RWPE1 (cell line): ENCODE measurements around the gene LAMC1.

ENCODE experiments used
- CTCF ChIA-PET: fragments of 350-600 bp; sonication (Branson Sonifier 250); formaldehyde crosslinking; extraction: SDS; loops from one replicate; lab custom pipeline; 2021; lab: Yijun Ruan, JAX
- POLR2A ChIA-PET: fragments of 400-600 bp; formaldehyde crosslinking; extraction: SDS; loops from one replicate; lab custom pipeline; 2020; ENCODE audit warnings: antibody characterized with exemption; ENCODE audit not compliant: low non-redundant PET; lab: Yijun Ruan, JAX
- DNase-seq: peaks from one replicate; pipeline ENCODE4 v3.0.0; 2012; ENCODE audit warnings: low spot score
- H3K27ac ChIP-seq: fragments of 450-650 bp; 2 replicates; pipeline ENCODE4 v1.5.1; 2017
- TF ChIP-seq, protein P1 (sequence below): fragments of 450-650 bp; conservative IDR thresholded peaks from 2 replicates; pipeline ENCODE4 v1.5.1; 2017; ENCODE audit warnings: low read depth, mild to moderate bottlenecking

The LAMC1 gene

DNA sequence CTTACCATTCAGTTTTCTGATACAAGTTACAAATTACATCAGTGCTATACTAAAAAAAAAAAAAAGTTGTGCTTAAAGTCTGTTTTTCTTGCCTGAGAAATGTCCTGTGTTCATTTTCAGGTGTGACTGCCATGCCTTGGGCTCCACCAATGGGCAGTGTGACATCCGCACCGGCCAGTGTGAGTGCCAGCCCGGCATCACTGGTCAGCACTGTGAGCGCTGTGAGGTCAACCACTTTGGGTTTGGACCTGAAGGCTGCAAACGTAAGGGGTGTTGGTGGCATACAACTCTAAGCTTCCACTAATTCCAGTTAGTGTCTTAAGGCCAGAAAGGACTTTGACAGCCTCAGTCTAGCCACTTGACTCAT lies 102.8 kb downstream of the LAMC1 start:
- ChIA-PET POLR2A (no interaction called here), CTCF (no interaction called here)
- H3K27ac ChIP-seq: no peak overlapping the region
- DNase-seq: no peak
- TF ChIP-seq, protein P1, sequence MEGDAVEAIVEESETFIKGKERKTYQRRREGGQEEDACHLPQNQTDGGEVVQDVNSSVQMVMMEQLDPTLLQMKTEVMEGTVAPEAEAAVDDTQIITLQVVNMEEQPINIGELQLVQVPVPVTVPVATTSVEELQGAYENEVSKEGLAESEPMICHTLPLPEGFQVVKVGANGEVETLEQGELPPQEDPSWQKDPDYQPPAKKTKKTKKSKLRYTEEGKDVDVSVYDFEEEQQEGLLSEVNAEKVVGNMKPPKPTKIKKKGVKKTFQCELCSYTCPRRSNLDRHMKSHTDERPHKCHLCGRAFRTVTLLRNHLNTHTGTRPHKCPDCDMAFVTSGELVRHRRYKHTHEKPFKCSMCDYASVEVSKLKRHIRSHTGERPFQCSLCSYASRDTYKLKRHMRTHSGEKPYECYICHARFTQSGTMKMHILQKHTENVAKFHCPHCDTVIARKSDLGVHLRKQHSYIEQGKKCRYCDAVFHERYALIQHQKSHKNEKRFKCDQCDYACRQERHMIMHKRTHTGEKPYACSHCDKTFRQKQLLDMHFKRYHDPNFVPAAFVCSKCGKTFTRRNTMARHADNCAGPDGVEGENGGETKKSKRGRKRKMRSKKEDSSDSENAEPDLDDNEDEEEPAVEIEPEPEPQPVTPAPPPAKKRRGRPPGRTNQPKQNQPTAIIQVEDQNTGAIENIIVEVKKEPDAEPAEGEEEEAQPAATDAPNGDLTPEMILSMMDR: no peak

DNA sequence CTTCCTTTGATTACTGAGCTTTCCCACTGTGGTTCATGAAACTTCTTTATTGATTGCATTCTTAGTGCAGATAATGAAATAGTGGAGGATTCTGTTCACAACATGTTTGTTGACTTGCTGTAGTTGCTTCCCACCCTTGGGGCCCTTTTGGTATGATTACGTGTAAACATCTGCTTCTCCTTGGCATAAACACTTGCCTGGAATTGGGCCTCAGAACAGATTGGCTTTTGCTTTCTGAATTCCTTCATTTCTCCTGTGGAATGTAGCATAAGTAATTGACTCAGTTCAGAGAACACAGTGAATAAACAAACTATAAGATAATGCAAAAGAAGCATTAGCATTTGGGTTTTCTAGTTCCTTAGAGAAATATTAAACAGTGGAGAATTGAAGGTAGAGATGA lies 103.3 kb downstream of the LAMC1 start:
- POLR2A ChIA-PET: no interaction called here
- H3K27ac ChIP-seq: no peak overlapping the region
- CTCF ChIA-PET: interaction anchor here (0.7 kb wide), 1 partner anchor 1549 kb away, joined by 3 read pairs; no protein-coding TSS in a partner anchor
- TF ChIP-seq, protein P1: no peak
- no peak for DNase-seq

DNA sequence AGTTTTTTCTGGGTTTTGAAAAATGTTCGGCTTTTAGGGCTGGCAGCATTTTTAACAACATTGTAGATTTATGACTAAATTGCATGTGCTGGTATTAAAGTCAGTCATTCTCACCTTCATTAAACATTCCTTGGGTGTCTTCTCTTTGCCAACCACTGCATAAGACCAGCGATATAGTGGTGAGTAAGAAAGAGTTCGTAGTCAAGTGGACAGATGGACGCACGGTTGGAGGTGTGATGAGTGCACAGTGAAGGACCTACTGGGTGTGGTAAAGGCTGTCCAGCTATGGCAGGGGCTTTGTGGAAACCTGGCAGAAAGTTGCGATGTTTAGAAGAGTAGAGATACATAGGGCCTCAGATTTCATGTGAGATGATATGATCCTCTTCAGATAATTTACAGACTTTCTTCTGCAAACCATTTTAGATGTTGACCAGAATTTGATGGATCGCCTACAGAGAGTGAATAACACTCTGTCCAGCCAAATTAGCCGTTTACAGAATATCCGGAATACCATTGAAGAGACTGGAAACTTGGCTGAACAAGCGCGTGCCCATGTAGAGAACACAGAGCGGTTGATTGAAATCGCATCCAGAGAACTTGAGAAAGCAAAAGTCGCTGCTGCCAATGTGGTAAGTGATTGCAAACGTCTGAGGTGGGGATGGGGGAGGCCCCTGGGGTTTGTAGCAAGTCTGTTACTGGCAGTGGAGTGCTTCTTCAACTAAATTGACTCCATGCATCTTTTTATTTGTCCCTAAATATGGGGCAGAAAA lies 106.9 kb downstream of the LAMC1 start:
- DNase-seq: no peak
- CTCF ChIA-PET: no interaction called here
- TF ChIP-seq, protein P1: no peak
- H3K27ac ChIP-seq: no peak overlapping the region
- POLR2A ChIA-PET: no interaction called here

DNA sequence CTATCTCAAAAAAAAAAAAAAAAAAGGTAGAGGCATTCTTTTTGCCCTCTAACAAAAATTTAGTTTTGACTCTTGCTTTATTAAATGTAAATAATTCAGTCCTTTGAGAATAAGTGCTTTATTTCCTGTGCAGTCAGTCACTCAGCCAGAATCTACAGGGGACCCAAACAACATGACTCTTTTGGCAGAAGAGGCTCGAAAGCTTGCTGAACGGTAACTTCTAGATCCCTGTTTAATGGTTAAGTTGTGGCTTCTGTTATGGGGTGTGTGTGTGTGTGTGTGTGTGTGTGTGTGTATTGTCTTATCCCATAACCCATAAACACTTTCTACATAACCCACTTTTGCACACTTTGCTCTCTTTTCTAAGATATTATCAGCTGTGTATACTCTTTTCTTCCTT lies 107.9 kb downstream of the LAMC1 start:
- H3K27ac ChIP-seq: no peak overlapping the region
- DNase-seq: no peak
- CTCF ChIA-PET: no interaction called here
- TF ChIP-seq, protein P1: no peak
- POLR2A ChIA-PET: no interaction called here

DNA sequence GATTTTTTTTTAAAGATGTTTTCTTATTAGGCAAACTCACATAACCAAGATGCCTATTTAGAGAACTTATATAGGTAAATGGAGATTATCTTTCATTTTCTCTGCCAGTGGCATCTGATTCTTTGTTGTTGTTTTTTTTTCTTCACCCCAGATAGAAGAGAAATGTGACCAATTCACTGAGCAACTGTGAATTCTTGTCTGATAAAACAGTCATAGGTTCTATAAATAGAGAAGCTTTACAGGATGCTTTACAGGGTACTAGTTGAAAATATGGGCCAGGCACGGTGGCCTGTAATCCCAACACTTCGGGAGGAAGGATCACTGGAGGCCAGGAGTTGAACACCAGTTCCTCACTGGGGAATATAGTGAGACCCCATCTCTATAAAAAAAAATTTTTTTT lies 112.1 kb downstream of the LAMC1 start:
- no peak for DNase-seq
- H3K27ac ChIP-seq: no peak overlapping the region
- ChIA-PET POLR2A (interaction anchor here (0.5 kb wide), 1 partner anchor 14 kb away, joined by 15 read pairs; no protein-coding TSS in a partner anchor), CTCF (interaction anchor here (0.7 kb wide), 1 partner anchor 178 kb away, joined by 3 read pairs; no protein-coding TSS in a partner anchor)
- TF ChIP-seq, protein P1: no peak

DNA sequence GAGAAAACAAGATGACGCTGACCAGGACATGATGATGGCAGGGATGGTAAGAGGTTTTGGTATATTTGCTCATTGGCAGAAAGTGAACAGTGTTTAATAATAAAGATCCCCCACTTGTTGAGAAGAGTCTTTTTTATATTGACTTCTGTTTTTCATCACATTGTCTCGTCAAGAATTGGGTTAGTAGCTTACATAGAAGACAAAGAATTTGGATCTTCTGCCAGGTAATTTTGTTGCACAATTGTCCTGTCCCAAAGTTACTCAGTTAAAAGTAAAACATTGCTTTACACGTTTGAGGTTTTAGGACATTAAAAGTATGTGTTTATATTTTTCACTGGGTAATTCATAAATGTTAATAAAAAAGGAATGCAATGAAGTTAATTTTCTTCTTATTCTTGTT lies 114.6 kb downstream of the LAMC1 start:
- TF ChIP-seq, protein P1: no peak
- DNase-seq: no peak
- H3K27ac ChIP-seq: no peak overlapping the region
- POLR2A ChIA-PET: no interaction called here
- CTCF ChIA-PET: no interaction called here
